ENCODE results near the gene EFCAB11. TPM values are rescaled to one million over a fixed set of nuclear protein-coding genes. Genes with fewer than 3 reads are reported as not detected.

Gene EFCAB11
- total and polyA plus RNA-seq, 2 of the 8 experiments (the other 6 are each of a cell fraction or from before 2014, with no cell fraction given): 6.8 to 12.8 TPM

DNA sequence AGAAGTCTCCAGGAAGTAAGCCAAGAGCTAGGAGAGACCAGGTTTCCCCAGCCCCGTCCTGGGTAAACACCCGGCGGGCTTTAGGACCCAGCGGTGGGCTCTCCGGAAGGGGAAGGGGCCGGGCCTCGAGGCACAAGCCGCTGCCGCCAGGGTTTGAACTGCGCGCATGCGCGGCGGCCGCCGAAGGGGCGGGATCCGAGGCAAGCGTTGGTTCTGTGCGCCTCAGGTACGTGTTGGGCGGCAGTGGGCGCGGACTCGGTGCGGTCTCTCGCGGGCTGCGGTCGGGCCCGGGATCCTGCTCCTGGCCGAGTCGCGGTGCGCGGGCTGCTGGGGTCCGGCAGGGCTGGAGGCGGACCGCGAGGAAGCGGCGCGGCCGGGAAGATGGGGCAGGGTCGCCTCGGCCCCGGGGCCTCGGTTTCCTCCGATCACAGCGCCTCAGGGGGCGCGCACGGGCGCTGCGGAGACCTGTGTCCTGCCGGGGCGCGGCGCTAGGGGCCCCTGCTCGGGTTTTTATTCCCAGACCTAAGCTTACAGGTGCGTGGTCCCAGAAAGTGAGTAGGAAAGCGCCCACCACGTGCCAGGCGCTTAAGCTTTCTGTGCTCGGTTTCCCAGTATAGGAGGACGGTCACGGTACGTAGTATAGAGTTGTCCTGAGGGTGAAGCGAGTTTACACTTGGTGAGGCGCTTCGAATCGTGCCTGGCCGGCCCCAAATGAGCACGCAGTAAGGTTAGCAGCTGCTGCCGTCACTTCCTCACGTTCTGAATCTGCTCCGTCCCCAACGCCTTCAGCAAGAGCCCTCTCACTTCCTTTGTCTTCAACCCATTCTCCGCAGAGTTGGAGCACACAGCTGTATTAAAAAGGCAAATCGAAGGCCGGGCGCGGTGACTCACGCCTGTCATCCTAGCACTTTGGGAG lies 1.5 kb upstream of the EFCAB11 start, which contains the start of gene TDP1:
TDP1 (plus strand) TSS at position 183 of the 916 bp plus-strand sequence. CDS start 7,188 bp downstream, outside the sequence.
- Histone ChIP-seq H3K36me3 (ENCODE audit: control insufficient read depth in 2 of 4, insufficient read depth in 4 of 4, low read length in 3 of 4) (peaks cover 0 to 11% (median under 1%) of the 10 kb centered on the region in 4 experiments; a peak in 2 of 8 replicates), H3K79me1 (ENCODE audit: low read depth, low read length) (peaks cover 2% of the 10 kb centered on the region), H3K56ac (replicated peaks; ENCODE audit: insufficient read length, low read depth, low read length) (no peak within 1 kb of the TSS), H3K9ac (replicated peaks in 1 of 4; ENCODE audit: extremely low read depth in 1 of 4, low read depth in 3 of 4, low read length in 3 of 4) (peak within 1 kb of the TSS; percentile 55 to 82 (median 76)), H3K4ac (replicated peaks; ENCODE audit: insufficient read length, low read depth, low read length) (no peak within 1 kb of the TSS), H3K4me3 (ENCODE audit: extremely low read depth in 1 of 4, insufficient read depth in 2 of 4, low read depth in 3 of 4, low read length in 4 of 4) (peak within 1 kb of the TSS; percentile 74 to 92 (median 84)), H3K4me2 (ENCODE audit: insufficient read depth in 1 of 2, low read depth in 2 of 2, low read length in 2 of 2) (peak within 1 kb of the TSS; percentile 83 to 99), H4K5ac (ENCODE audit: insufficient read length, low read depth, low read length) (peak within 1 kb of the TSS; percentile 69), H2BK12ac (ENCODE audit: low read depth, low read length) (no peak within 1 kb of the TSS), H3K23ac (ENCODE audit: insufficient read length) (no peak within 1 kb of the TSS), H4K20me1 (replicated peaks in 1 of 2; ENCODE audit: control insufficient read depth in 1 of 2, insufficient read depth in 2 of 2, low read length in 2 of 2) (peaks cover 0 to 5% of the 10 kb centered on the region in 2 experiments), H2BK5ac (ENCODE audit: low read depth, low read length) (no peak within 1 kb of the TSS; the same call in 1 of the 2 replicates), H2BK15ac (ENCODE audit: low read length) (peak within 1 kb of the TSS; percentile 83; the same call in 1 of the 2 replicates), H2BK20ac (ENCODE audit: low read length) (no peak within 1 kb of the TSS), H4K91ac (replicated peaks; ENCODE audit: insufficient read length, low read length) (no peak within 1 kb of the TSS), H3K27me3 (replicated peaks in 1 of 4; ENCODE audit: control insufficient read depth in 3 of 4, extremely low read depth in 1 of 4, insufficient read depth in 3 of 4, low read length in 3 of 4) (no peaks in the 10 kb centered on the region), H3K4me1 (replicated peaks in 1 of 4; ENCODE audit: control insufficient read depth in 3 of 4, insufficient read depth in 4 of 4, low read length in 3 of 4) (peaks cover 0 to 6% (median 2%) of the 10 kb centered on the region in 4 experiments; a peak in 4 of 7 replicates), H3K27ac (ENCODE audit: low read depth, low read length) (peak within 1 kb of the TSS; percentile 60), H2AK5ac (ENCODE audit: low read depth, low read length) (no peak within 1 kb of the TSS), H2AFZ (ENCODE audit: low read length) (peak within 1 kb of the TSS; percentile 83), H3K14ac (ENCODE audit: insufficient read length) (no peak within 1 kb of the TSS), H3K79me2 (ENCODE audit: control insufficient read depth in 1 of 2, insufficient read depth in 2 of 2, low read length in 2 of 2) (peaks cover 0 to 19% of the 10 kb centered on the region in 2 experiments; a peak in 2 of 4 replicates), H3K18ac (ENCODE audit: extremely low read depth, low read length) (peak within 1 kb of the TSS; percentile 51), H3K9me3 (ENCODE audit: insufficient read depth in 2 of 2, low read depth in 1 of 2, low read length in 1 of 2) (no peaks in the 10 kb centered on the region), H3K23me2 (ENCODE audit: low read depth, low read length) (peaks cover 8% of the 10 kb centered on the region), H2BK120ac (replicated peaks; ENCODE audit: low read depth, low read length) (no peak within 1 kb of the TSS), H4K8ac (ENCODE audit: extremely low read depth, insufficient read depth, low read length) (peak within 1 kb of the TSS; percentile 77)
- 2% methylated on average over 52 of the region's 84 CpGs; no CpG with 5 or more reads in 1 of the 2 experiments for WGBS, 2 experiments (ENCODE audit: extremely low coverage in 1 of 2, insufficient coverage in 1 of 2, insufficient read length in 1 of 2, insufficient replicate concordance in 2 of 2, low coverage in 1 of 2, low lambda C conversion rate in 2 of 2, missing lambda C conversion rate in 1 of 2)
- CTCF ChIA-PET (ENCODE audit: partially characterized antibody): interaction anchor here (0.6 to 5.0 kb wide), 7 partner anchors 13 to 104 kb away, joined by 3 to 35 read pairs (median 6); no protein-coding TSS in a partner anchor
- FAIRE-seq (no peak), DNase-seq (ENCODE audit: low read depth in 1 of 2, low spot score in 2 of 2) (peak; percentile 90 to 97)
- POLR2A ChIA-PET (ENCODE audit: partially characterized antibody): interaction anchor here (1.1 to 2.7 kb wide), 7 partner anchors 9 to 107 kb away, joined by 3 to 12 read pairs (median 5); no protein-coding TSS in a partner anchor
- TF ChIP-seq RFX5 (IDR thresholded peaks at IDR 0.05; ENCODE audit: borderline replicate concordance, low read depth, low read length): no peak
- TF ChIP-seq SP2 (IDR thresholded peaks at IDR 0.05; ENCODE audit: low read length): no peak
- TF ChIP-seq ASH2L (IDR thresholded peaks at IDR 0.05; ENCODE audit: low read length): peak; percentile 58
- TF ChIP-seq MAFK (IDR thresholded peaks at IDR 0.05; ENCODE audit: low read depth, low read length): no peak
- TF ChIP-seq, protein P1, sequence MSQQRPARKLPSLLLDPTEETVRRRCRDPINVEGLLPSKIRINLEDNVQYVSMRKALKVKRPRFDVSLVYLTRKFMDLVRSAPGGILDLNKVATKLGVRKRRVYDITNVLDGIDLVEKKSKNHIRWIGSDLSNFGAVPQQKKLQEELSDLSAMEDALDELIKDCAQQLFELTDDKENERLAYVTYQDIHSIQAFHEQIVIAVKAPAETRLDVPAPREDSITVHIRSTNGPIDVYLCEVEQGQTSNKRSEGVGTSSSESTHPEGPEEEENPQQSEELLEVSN (IDR thresholded peaks at IDR 0.05): peak; percentile 20
- TF ChIP-seq SIRT6 (IDR thresholded peaks at IDR 0.05; ENCODE audit: low read length): no peak
- no peak for TF ChIP-seq SRF (IDR thresholded peaks at IDR 0.05; ENCODE audit: low read depth, low read length)
